HEK293 (cell line): ENCODE data around the gene REV3L.
A peak's percentile ranks its signal among the peaks of the same experiment; 100 is the strongest.

Experiments used
- GLIS2 ChIP-seq: fragments of 450-650 bp; formaldehyde crosslinking; IDR thresholded peaks from 2 replicates; pipeline ENCODE4 v1.5.1; 2016; ENCODE audit warnings: missing biosample characterization, missing genetic modification characterization
- OVOL3 ChIP-seq: fragments of 450-650 bp; formaldehyde crosslinking; IDR thresholded peaks from 2 replicates; pipeline ENCODE4 v1.5.1; 2016; ENCODE audit warnings: missing biosample characterization, missing genetic modification characterization
- SCRT2 ChIP-seq: fragments of 450-650 bp; formaldehyde crosslinking; IDR thresholded peaks from 2 replicates; pipeline ENCODE4 v1.5.1; 2016; ENCODE audit warnings: missing biosample characterization, missing genetic modification characterization
- ZNF121 ChIP-seq: fragments of 450-650 bp; formaldehyde crosslinking; IDR thresholded peaks from 2 replicates; pipeline ENCODE4 v1.5.1; 2016; ENCODE audit warnings: missing biosample characterization, missing genetic modification characterization
- ZNF302 ChIP-seq: fragments of 450-650 bp; formaldehyde crosslinking; IDR thresholded peaks from 2 replicates; pipeline ENCODE4 v1.5.1; 2016; ENCODE audit warnings: missing biosample characterization, missing genetic modification characterization, low read depth
- ZNF558 ChIP-seq: fragments of 450-650 bp; formaldehyde crosslinking; IDR thresholded peaks from 2 replicates; pipeline ENCODE4 v1.5.1; 2016; ENCODE audit warnings: missing biosample characterization, missing genetic modification characterization
- ZNF610 ChIP-seq: fragments of 450-650 bp; formaldehyde crosslinking; IDR thresholded peaks from 2 replicates; pipeline ENCODE4 v1.5.1; 2016; ENCODE audit warnings: missing biosample characterization, missing genetic modification characterization, borderline replicate concordance
- ZNF629 ChIP-seq: fragments of 450-650 bp; formaldehyde crosslinking; IDR thresholded peaks from 2 replicates; pipeline ENCODE4 v1.5.1; 2017; ENCODE audit warnings: missing biosample characterization, missing genetic modification characterization
- ZSCAN16 ChIP-seq: fragments of 450-650 bp; formaldehyde crosslinking; IDR thresholded peaks from 2 replicates; pipeline ENCODE4 v1.5.1; 2016; ENCODE audit warnings: missing biosample characterization, missing genetic modification characterization
- TF ChIP-seq, protein P1 (sequence below): fragments of 450-650 bp; formaldehyde crosslinking; IDR thresholded peaks from 2 replicates; pipeline ENCODE4 v1.5.1; 2016; ENCODE audit warnings: missing biosample characterization, missing genetic modification characterization, borderline replicate concordance
- TF ChIP-seq, protein P2 (sequence below): fragments of 450-650 bp; formaldehyde crosslinking; IDR thresholded peaks from 2 replicates; pipeline ENCODE4 v1.5.1; 2016; ENCODE audit warnings: missing biosample characterization, missing genetic modification characterization
- TF ChIP-seq, protein P3 (sequence below): fragments of 450-650 bp; formaldehyde crosslinking; IDR thresholded peaks from 2 replicates; pipeline ENCODE4 v1.5.1; 2016; ENCODE audit warnings: missing biosample characterization, missing genetic modification characterization
- TF ChIP-seq, protein P4 (sequence below): fragments of 450-650 bp; formaldehyde crosslinking; IDR thresholded peaks from 2 replicates; pipeline ENCODE4 v1.5.1; 2016; ENCODE audit warnings: missing biosample characterization, missing genetic modification characterization
- TF ChIP-seq, protein P5 (sequence below): fragments of 450-650 bp; formaldehyde crosslinking; IDR thresholded peaks from 2 replicates; pipeline ENCODE4 v1.5.1; 2016; ENCODE audit warnings: missing biosample characterization, missing genetic modification characterization

REV3L gene

DNA sequence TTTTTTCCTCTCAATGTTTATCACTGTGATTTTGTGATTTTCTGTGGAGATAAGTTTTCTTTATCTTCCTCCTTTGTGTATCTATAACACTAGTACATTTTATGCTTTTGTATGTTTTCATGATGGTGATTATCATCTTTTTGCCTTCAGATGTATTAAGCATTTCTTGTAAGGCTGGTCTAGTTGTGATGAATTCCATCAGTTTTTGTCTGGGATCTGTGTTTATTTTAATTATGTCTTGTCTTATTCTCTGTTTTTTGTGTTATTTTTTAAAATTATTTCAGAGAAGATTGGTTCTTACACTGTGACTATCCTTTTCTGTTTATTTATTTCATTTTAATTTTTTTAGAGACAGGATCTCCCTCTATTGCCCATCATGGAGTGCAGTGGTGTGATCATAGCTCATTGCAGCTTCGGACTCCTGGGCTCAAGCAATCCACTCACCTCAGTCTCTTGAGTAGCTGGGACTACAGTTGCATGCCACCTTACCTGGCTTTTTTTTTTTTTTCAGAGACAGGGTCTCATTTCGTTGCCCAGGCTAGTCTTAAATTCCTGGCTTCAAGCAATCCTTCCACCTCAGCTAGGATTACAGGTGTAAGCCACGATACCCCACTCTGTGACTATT, 208.3 kb downstream of the REV3L start (continued):
- TF ChIP-seq, protein P1, sequence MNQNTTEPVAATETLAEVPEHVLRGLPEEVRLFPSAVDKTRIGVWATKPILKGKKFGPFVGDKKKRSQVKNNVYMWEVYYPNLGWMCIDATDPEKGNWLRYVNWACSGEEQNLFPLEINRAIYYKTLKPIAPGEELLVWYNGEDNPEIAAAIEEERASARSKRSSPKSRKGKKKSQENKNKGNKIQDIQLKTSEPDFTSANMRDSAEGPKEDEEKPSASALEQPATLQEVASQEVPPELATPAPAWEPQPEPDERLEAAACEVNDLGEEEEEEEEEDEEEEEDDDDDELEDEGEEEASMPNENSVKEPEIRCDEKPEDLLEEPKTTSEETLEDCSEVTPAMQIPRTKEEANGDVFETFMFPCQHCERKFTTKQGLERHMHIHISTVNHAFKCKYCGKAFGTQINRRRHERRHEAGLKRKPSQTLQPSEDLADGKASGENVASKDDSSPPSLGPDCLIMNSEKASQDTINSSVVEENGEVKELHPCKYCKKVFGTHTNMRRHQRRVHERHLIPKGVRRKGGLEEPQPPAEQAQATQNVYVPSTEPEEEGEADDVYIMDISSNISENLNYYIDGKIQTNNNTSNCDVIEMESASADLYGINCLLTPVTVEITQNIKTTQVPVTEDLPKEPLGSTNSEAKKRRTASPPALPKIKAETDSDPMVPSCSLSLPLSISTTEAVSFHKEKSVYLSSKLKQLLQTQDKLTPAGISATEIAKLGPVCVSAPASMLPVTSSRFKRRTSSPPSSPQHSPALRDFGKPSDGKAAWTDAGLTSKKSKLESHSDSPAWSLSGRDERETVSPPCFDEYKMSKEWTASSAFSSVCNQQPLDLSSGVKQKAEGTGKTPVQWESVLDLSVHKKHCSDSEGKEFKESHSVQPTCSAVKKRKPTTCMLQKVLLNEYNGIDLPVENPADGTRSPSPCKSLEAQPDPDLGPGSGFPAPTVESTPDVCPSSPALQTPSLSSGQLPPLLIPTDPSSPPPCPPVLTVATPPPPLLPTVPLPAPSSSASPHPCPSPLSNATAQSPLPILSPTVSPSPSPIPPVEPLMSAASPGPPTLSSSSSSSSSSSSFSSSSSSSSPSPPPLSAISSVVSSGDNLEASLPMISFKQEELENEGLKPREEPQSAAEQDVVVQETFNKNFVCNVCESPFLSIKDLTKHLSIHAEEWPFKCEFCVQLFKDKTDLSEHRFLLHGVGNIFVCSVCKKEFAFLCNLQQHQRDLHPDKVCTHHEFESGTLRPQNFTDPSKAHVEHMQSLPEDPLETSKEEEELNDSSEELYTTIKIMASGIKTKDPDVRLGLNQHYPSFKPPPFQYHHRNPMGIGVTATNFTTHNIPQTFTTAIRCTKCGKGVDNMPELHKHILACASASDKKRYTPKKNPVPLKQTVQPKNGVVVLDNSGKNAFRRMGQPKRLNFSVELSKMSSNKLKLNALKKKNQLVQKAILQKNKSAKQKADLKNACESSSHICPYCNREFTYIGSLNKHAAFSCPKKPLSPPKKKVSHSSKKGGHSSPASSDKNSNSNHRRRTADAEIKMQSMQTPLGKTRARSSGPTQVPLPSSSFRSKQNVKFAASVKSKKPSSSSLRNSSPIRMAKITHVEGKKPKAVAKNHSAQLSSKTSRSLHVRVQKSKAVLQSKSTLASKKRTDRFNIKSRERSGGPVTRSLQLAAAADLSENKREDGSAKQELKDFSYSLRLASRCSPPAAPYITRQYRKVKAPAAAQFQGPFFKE (tag by site-specific recombination), result no peak
- TF ChIP-seq OVOL3 (tag by site-specific recombination) (no peak), ZNF558 (0 out of 2 replicates have a peak, but pooled peaks have one; percentile 31), ZNF629 (tag by site-specific recombination) (no peak), ZNF610 (tag by site-specific recombination) (0 out of 2 replicates have a peak, but pooled peaks have one; percentile 70), ZSCAN16 (no peak), ZNF302 (no peak), GLIS2 (tag by site-specific recombination) (no peak), SCRT2 (tag by site-specific recombination) (no peak), ZNF121 (tag by site-specific recombination) (no peak)
- TF ChIP-seq, protein P2, sequence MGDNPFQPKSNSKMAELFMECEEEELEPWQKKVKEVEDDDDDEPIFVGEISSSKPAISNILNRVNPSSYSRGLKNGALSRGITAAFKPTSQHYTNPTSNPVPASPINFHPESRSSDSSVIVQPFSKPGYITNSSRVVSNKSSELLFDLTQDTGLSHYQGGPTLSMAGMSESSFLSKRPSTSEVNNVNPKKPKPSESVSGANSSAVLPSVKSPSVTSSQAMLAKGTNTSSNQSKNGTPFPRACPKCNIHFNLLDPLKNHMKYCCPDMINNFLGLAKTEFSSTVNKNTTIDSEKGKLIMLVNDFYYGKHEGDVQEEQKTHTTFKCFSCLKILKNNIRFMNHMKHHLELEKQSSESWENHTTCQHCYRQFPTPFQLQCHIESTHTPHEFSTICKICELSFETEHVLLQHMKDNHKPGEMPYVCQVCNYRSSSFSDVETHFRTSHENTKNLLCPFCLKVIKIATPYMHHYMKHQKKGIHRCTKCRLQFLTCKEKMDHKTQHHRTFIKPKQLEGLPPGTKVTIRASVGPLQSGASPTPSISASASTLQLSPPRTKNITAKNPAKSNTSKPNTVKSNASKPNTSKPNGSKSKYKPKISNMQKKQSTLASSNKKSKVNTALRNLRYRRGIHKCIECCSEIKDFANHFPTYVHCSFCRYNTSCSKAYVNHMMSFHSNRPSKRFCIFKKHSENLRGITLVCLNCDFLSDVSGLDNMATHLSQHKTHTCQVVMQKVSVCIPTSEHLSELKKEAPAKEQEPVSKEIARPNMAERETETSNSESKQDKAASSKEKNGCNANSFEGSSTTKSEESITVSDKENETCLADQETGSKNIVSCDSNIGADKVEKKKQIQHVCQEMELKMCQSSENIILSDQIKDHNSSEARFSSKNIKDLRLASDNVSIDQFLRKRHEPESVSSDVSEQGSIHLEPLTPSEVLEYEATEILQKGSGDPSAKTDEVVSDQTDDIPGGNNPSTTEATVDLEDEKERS (tag by site-specific recombination), result 0 out of 2 replicates have a peak, but pooled peaks have one; percentile 69
- TF ChIP-seq, protein P3, sequence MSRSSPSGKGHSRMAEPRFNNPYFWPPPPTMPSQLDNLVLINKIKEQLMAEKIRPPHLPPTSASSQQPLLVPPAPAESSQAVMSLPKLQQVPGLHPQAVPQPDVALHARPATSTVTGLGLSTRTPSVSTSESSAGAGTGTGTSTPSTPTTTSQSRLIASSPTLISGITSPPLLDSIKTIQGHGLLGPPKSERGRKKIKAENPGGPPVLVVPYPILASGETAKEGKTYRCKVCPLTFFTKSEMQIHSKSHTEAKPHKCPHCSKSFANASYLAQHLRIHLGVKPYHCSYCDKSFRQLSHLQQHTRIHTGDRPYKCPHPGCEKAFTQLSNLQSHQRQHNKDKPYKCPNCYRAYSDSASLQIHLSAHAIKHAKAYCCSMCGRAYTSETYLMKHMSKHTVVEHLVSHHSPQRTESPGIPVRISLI (tag by site-specific recombination), result no peak
- TF ChIP-seq, protein P4, sequence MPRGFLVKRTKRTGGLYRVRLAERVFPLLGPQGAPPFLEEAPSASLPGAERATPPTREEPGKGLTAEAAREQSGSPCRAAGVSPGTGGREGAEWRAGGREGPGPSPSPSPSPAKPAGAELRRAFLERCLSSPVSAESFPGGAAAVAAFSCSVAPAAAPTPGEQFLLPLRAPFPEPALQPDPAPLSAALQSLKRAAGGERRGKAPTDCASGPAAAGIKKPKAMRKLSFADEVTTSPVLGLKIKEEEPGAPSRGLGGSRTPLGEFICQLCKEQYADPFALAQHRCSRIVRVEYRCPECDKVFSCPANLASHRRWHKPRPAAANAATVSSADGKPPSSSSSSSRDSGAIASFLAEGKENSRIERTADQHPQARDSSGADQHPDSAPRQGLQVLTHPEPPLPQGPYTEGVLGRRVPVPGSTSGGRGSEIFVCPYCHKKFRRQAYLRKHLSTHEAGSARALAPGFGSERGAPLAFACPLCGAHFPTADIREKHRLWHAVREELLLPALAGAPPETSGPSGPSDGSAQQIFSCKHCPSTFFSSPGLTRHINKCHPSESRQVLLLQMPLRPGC (tag by site-specific recombination), result 0 out of 2 replicates have a peak, but pooled peaks have one; percentile 22
- TF ChIP-seq, protein P5, sequence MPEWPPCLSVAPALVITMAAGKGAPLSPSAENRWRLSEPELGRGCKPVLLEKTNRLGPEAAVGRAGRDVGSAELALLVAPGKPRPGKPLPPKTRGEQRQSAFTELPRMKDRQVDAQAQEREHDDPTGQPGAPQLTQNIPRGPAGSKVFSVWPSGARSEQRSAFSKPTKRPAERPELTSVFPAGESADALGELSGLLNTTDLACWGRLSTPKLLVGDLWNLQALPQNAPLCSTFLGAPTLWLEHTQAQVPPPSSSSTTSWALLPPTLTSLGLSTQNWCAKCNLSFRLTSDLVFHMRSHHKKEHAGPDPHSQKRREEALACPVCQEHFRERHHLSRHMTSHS (tag by site-specific recombination), result no peak
- TF ChIP-seq, all 188 proteins: peak for 10
